ENCODE measurements around the gene NCKIPSD.

Gene NCKIPSD

DNA sequence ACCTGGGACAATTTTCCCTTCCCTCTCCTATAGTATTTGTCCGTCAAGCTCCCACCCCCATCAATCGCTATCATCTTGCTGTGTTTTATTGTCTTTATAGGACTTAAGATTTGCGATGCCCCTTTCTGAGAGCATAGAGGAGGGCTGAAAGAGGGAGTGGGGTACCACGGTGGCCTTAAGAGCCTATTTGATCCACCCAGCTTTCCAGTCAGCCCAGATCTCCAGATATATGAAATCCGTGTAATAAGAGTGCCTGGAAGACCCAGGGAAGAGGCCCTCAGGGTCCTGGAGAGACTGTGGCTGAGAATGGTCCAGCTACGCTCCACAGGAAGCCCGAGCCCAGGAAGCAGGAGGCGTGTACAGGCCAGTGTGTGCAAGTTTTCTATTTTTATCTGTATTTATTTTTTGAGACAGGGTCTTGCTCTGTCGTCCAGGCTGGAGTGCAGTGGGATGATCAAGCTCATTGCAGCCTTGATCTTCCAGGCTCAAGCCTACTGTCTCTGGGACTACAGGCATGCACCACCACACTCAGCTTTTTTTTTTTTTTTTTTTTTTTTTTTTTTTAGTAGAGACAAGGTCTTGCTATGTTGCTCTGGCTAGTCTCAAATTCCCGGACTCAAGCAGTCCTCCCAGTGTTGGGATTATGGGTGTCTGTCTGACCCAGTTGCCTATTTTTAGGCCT lies 964 bp upstream of the NCKIPSD start:
- ChIA-PET POLR2A (interaction anchor here (0.6 to 0.9 kb wide), 2 partner anchors 9 to 25 kb away, joined by 3 read pairs; no protein-coding TSS in a partner anchor), CTCF (interaction anchor here (0.5 to 4.6 kb wide), 22 partner anchors 9 to 1063 kb away, joined by 3 to 37 read pairs (median 5); partner anchors contain the start of genes CELSR3, IP6K2 and SLC26A6)
- no peak overlapping the region for H3K4me3 ChIP-seq (ENCODE audit: low read depth, low read length)
- TF ChIP-seq, protein P1, sequence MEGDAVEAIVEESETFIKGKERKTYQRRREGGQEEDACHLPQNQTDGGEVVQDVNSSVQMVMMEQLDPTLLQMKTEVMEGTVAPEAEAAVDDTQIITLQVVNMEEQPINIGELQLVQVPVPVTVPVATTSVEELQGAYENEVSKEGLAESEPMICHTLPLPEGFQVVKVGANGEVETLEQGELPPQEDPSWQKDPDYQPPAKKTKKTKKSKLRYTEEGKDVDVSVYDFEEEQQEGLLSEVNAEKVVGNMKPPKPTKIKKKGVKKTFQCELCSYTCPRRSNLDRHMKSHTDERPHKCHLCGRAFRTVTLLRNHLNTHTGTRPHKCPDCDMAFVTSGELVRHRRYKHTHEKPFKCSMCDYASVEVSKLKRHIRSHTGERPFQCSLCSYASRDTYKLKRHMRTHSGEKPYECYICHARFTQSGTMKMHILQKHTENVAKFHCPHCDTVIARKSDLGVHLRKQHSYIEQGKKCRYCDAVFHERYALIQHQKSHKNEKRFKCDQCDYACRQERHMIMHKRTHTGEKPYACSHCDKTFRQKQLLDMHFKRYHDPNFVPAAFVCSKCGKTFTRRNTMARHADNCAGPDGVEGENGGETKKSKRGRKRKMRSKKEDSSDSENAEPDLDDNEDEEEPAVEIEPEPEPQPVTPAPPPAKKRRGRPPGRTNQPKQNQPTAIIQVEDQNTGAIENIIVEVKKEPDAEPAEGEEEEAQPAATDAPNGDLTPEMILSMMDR (IDR thresholded peaks at IDR 0.05; ENCODE audit: insufficient read depth, low read length, missing control alignments): no peak
- DNase-seq (ENCODE audit: low read depth, low spot score): no peak

- DNase-seq (ENCODE audit: low read depth, low spot score): no peak
- TF ChIP-seq, protein P1 (IDR thresholded peaks at IDR 0.05; ENCODE audit: insufficient read depth, low read length, missing control alignments): no peak
- CTCF ChIA-PET: interaction anchor here (0.8 to 4.6 kb wide), 15 partner anchors 8 to 249 kb away, joined by 3 to 37 read pairs (median 4); partner anchors contain the start of genes CELSR3, PFKFB4 and SLC26A6
- H3K4me3 ChIP-seq (ENCODE audit: low read depth, low read length): peak overlapping the region; percentile 95
- POLR2A ChIA-PET: interaction anchor here (0.6 to 1.3 kb wide), 3 partner anchors 22 to 344 kb away, joined by 3 to 4 read pairs (median 3); no protein-coding TSS in a partner anchor
These were observed 467 bp downstream of the NCKIPSD start for GRCh38 chr3:48685293-48685602.

DNA sequence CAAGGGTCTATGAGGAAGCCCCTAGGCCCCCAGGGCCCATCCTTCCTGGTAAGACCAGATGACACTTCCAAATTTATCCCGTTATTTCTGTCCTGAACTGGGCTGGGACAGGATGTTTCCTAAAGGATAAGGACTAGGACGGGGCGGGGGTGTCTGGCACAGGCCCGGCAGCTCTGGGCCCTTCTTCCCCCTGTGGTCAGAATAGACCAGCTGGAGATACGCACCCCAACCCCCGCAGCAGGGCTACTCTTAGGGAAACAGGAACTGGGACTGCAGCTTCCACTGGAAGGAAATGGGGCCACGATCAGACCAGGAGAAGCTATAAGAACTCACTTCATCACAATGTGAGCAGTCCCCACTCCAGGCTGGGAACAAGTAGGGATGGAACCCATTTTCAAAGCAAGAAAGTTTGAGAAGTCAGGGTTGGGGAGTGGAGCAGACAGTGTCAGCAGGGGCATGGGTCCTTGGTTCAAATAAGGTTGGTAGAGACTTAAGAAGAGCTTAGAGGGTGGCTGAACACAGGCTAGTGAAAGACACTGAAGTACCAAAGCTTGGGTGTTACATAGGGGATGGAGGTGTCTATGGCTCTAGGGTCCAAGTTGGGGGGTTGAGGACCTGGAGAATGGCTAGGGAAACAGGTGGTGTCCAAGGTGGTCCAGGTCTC lies 1.1 kb downstream of the NCKIPSD start:
- TF ChIP-seq, protein P1 (IDR thresholded peaks at IDR 0.05; ENCODE audit: insufficient read depth, low read length, missing control alignments): no peak
- POLR2A ChIA-PET: interaction anchor here (0.6 to 1.3 kb wide), 6 partner anchors 12 to 345 kb away, joined by 3 to 5 read pairs (median 3); no protein-coding TSS in a partner anchor
- peak overlapping the region; percentile 95 for H3K4me3 ChIP-seq (ENCODE audit: low read depth, low read length)
- CTCF ChIA-PET: interaction anchor here (0.8 to 4.6 kb wide), 13 partner anchors 9 to 135 kb away, joined by 3 to 37 read pairs (median 3); partner anchors contain the start of genes CELSR3, PFKFB4, SLC26A6 and UCN2
- no peak for DNase-seq (ENCODE audit: low read depth, low spot score)

GRCh38 chr3:48684054-48684349 lies 1.7 kb downstream of the NCKIPSD start:
- POLR2A ChIA-PET: interaction anchor here (0.6 to 1.3 kb wide), 4 partner anchors 12 to 346 kb away, joined by 3 to 5 read pairs (median 3); no protein-coding TSS in a partner anchor
- DNase-seq (ENCODE audit: low read depth, low spot score): no peak
- peak overlapping the region; percentile 95 for H3K4me3 ChIP-seq (ENCODE audit: low read depth, low read length)
- TF ChIP-seq, protein P1 (IDR thresholded peaks at IDR 0.05; ENCODE audit: insufficient read depth, low read length, missing control alignments): no peak
- CTCF ChIA-PET: interaction anchor here (0.8 to 4.6 kb wide), 9 partner anchors 9 to 135 kb away, joined by 3 to 37 read pairs (median 3); partner anchors contain the start of genes CELSR3, SLC26A6 and UCN2

DNA sequence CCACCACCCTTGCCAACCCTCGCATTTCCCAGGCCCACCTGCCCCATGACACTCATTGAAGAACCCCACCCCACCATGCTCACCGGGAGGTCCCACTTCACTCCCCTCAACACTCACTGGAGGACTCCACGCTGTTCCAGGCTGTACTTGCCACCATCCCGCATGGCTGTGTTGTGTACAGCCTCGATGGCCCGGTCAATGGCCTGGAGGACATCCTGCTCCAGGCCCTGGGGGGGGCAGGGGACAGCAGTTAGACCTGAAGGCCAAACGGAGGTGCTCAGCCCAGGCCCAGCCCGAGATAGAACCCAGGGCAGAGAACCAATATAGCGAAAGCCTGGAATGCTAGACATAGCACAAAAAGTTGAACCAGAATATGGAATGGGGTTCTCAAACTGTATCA lies 2.9 kb downstream of the NCKIPSD start:
- TF ChIP-seq, protein P1 (IDR thresholded peaks at IDR 0.05; ENCODE audit: insufficient read depth, low read length, missing control alignments): no peak
- POLR2A ChIA-PET: no interaction called here
- no peak for DNase-seq (ENCODE audit: low read depth, low spot score)
- CTCF ChIA-PET: interaction anchor here (0.6 to 4.6 kb wide), 7 partner anchors 10 to 130 kb away, joined by 3 to 37 read pairs (median 7); partner anchors contain the start of genes CELSR3 and SLC26A6
- no peak overlapping the region for H3K4me3 ChIP-seq (ENCODE audit: low read depth, low read length)
